Brain microvascular endothelial cell (primary cell): ENCODE data around the gene ADAMTSL2.

Experiments
- DNase-seq: peaks from one replicate; pipeline ENCODE4 v3.0.0-alpha.2; 2020
- H3K27ac ChIP-seq: fragments of 250-450 bp; sonication (Bioruptor Pico); 2 replicates; pipeline ENCODE4 v1.5.1; 2020; ENCODE audit warnings: mild to moderate bottlenecking, moderate library complexity
- H3K27me3 ChIP-seq: fragments of 250-450 bp; sonication (Bioruptor Pico); replicated peaks from 2 replicates; pipeline ENCODE4 v1.5.1; 2020; ENCODE audit warnings: mild to moderate bottlenecking
- H3K36me3 ChIP-seq: fragments of 250-450 bp; sonication (Bioruptor Pico); replicated peaks from 2 replicates; pipeline ENCODE4 v1.5.1; 2020; ENCODE audit warnings: mild to moderate bottlenecking
- H3K4me3 ChIP-seq: 2 replicates; pipeline ENCODE4 v1.5.1; 2011; ENCODE audit warnings: low read depth, mild to moderate bottlenecking, control low read depth, low read length, moderate library complexity
- in situ Hi-C: cut with HindIII; loops from 2 replicates; pipeline ENCODE4 v1.10.0; 2017; ENCODE audit warnings: low sequenced_read_pairs, low pct_ligation_motif_present
- TF ChIP-seq, protein P1 (sequence below): IDR thresholded peaks from 2 replicates; pipeline ENCODE4 v1.5.1; 2011; ENCODE audit warnings: low read depth, mild to moderate bottlenecking, moderate library complexity, low read length, control low read depth, inconsistent platforms; ENCODE audit errors: missing control alignments

Gene ADAMTSL2

GRCh38 chr9:133609311-133610098, 75.0 kb downstream of the ADAMTSL2 start, which contains the start of gene FAM163B:
Gene FAM163B, minus strand, starts transcription at chr9:133609389. Its CDS starts 29,166 bp downstream, at chr9:133580223.
- in situ Hi-C loops, result no loop called here
- H3K36me3 ChIP-seq, result no peaks in the 10 kb centered on the region
- peaks cover 42% of the 10 kb centered on the region for H3K27me3 ChIP-seq
- no peak within 1 kb of the TSS for H3K4me3 ChIP-seq
- DNase-seq, result peak; percentile 9
- H3K27ac ChIP-seq, result no peak within 1 kb of the TSS
- TF ChIP-seq, protein P1, sequence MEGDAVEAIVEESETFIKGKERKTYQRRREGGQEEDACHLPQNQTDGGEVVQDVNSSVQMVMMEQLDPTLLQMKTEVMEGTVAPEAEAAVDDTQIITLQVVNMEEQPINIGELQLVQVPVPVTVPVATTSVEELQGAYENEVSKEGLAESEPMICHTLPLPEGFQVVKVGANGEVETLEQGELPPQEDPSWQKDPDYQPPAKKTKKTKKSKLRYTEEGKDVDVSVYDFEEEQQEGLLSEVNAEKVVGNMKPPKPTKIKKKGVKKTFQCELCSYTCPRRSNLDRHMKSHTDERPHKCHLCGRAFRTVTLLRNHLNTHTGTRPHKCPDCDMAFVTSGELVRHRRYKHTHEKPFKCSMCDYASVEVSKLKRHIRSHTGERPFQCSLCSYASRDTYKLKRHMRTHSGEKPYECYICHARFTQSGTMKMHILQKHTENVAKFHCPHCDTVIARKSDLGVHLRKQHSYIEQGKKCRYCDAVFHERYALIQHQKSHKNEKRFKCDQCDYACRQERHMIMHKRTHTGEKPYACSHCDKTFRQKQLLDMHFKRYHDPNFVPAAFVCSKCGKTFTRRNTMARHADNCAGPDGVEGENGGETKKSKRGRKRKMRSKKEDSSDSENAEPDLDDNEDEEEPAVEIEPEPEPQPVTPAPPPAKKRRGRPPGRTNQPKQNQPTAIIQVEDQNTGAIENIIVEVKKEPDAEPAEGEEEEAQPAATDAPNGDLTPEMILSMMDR, result no peak

- Histone ChIP-seq H3K36me3 (no peaks in the 10 kb centered on the region), H3K27ac (no peak overlapping the region), H3K4me3 (no peak overlapping the region), H3K27me3 (peaks cover 56% of the 10 kb centered on the region)
- TF ChIP-seq, protein P1, result no peak
- DNase-seq, result no peak
- in situ Hi-C loops, result no loop called here
Observed at GRCh38 chr9:133610845-133611244, 76.3 kb downstream of the ADAMTSL2 start.

DNA sequence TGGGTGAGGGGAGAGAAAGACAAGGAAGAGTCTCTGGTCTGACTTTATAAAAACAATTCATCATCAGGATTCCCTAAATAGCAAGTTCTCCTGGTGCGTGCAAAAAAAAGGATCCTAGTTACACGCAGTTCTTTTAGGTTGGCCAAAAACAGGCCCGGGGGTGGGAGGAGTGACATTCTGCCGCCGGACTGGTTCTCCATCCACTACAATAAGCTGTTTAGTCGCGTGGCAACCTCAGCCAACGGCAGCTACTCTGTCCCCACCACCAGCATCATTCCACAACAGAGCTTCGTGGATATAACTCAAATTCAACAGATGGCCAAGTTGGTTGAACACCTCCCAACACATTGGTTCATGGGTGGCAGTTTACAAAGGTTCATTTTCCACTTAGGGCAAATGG, 77.5 kb downstream of the ADAMTSL2 start:
- Histone ChIP-seq H3K27me3 (peaks cover 63% of the 10 kb centered on the region), H3K4me3 (no peak overlapping the region), H3K27ac (no peak overlapping the region), H3K36me3 (no peaks in the 10 kb centered on the region)
- DNase-seq, result no peak
- TF ChIP-seq, protein P1, result no peak
- in situ Hi-C loops, result no loop called here

- Histone ChIP-seq H3K27me3 (peaks cover 56% of the 10 kb centered on the region), H3K36me3 (no peaks in the 10 kb centered on the region), H3K27ac (no peak overlapping the region), H3K4me3 (no peak overlapping the region)
- in situ Hi-C loops, result no loop called here
- TF ChIP-seq, protein P1, result no peak
- DNase-seq, result no peak
Observed at GRCh38 chr9:133612816-133613215, 78.3 kb downstream of the ADAMTSL2 start.

DNA sequence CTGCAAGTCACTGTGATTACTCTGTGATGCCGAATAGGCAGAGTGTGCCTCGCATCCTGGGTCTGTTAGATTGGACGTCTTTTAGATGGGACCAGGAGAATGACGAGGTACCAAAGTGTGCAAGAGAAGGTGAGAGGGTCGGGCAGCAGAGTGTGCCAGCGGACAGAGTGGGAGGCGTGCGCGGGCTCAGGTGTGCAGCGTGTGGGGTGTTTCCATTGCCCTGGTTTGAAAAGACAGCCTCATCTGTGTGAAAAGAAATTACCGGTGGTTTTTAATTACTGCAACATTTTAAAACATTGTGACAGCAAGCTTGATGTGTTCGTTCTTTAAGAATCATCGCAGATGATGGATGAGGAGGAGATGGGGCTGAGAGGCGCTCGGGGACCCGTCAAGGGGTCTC, 78.9 kb downstream of the ADAMTSL2 start:
- H3K4me3 ChIP-seq, result no peak overlapping the region
- H3K27ac ChIP-seq, result no peak overlapping the region
- DNase-seq, result no peak
- peaks cover 55% of the 10 kb centered on the region for H3K27me3 ChIP-seq
- in situ Hi-C loops, result no loop called here
- TF ChIP-seq, protein P1, result no peak
- H3K36me3 ChIP-seq, result no peaks in the 10 kb centered on the region
